ENCODE results near the gene MAL.

The MAL gene

DNA sequence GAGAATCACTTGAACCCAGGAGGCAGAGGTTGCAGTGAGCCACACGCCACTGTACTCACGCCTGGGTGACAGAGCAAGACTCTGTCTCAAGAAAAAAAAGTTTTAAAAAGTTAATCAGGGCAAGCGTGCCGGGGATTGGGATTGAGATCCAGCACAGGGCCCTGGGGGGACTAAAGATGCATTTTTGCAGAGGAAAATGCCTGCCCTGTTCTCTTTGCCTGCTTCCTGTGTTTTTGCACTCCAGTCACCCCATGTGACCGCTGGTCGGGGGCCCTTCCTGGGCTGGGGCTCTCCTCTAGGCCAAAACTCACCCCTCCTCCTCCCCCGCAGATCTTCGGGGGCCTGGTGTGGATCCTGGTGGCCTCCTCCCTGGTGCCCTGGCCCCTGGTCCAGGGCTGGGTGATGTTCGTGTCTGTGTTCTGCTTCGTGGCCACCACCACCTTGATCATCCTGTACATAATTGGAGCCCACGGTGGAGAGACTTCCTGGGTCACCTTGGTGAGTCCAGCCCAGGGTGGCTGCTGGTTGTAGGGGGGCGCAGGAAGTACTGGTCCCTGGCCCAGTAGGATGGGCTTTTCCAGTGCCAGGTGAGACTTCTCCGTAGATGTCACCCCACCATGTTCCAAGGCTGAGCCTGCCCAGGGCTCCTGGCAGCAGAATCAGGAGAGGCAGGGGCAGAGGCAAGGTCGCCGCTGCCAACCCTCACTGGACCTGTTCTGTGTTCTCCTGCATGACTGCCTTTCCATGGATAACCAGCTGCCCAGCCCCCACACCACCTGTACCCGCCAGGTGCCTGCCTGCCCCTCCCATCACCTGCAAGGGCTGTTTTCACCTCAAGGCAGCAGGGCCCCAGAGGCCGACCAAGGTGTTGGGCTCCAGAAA lies 22.4 kb downstream of the MAL start:
- DNase-seq, result no peak
- TF ChIP-seq CTCF (IDR thresholded peaks at IDR 0.05; ENCODE audit: low read depth, low read length, missing control alignments), result no peak
- no peaks in the 10 kb centered on the region for H3K36me3 ChIP-seq (replicated peaks)
- peaks cover 2% of the 10 kb centered on the region for H3K27me3 ChIP-seq (replicated peaks)
- H3K27ac ChIP-seq, result no peak overlapping the region
- no peak overlapping the region for H3K4me3 ChIP-seq (ENCODE audit: low read depth, low read length)
- in situ Hi-C loops (cut with HindIII; ENCODE audit: low pct_ligation_motif_present, low sequenced_read_pairs), result no loop called here

GRCh38 chr2:95048825-95049682 lies 23.5 kb downstream of the MAL start:
- no peak for DNase-seq
- no peaks in the 10 kb centered on the region for H3K36me3 ChIP-seq (replicated peaks)
- H3K27me3 ChIP-seq (replicated peaks), result no peaks in the 10 kb centered on the region
- H3K27ac ChIP-seq, result no peak overlapping the region
- no peak overlapping the region for H3K4me3 ChIP-seq (ENCODE audit: low read depth, low read length)
- in situ Hi-C loops (cut with HindIII; ENCODE audit: low pct_ligation_motif_present, low sequenced_read_pairs), result no loop called here
- no peak for TF ChIP-seq CTCF (IDR thresholded peaks at IDR 0.05; ENCODE audit: low read depth, low read length, missing control alignments)

GRCh38 chr2:95049683-95049955 lies 24.1 kb downstream of the MAL start:
- no peaks in the 10 kb centered on the region for H3K27me3 ChIP-seq (replicated peaks)
- DNase-seq, result no peak
- no peak for TF ChIP-seq CTCF (IDR thresholded peaks at IDR 0.05; ENCODE audit: low read depth, low read length, missing control alignments)
- in situ Hi-C loops (cut with HindIII; ENCODE audit: low pct_ligation_motif_present, low sequenced_read_pairs), result no loop called here
- no peak overlapping the region for H3K27ac ChIP-seq
- H3K36me3 ChIP-seq (replicated peaks), result no peaks in the 10 kb centered on the region
- H3K4me3 ChIP-seq (ENCODE audit: low read depth, low read length), result no peak overlapping the region

DNA sequence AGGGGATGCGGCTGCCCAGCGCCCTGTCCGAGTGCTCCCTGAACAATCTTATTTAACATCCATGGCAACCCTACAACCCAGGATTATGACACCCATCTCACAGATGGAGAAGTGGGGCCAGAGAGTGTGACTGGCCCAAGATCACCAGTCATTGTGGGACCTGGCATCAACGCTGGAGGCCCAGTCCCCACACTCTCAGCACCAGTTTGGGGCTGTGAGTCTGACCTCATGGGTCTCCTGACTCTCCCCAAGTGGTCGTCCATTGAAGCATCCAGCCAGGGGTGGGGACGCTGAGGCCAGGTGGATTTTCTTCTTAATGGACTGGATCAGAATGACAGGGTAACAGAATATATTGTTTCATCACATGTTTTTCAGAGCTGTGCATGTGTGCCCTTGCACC lies 24.5 kb downstream of the MAL start:
- Histone ChIP-seq H3K27ac (no peak overlapping the region), H3K4me3 (ENCODE audit: low read depth, low read length) (no peak overlapping the region), H3K27me3 (replicated peaks) (no peaks in the 10 kb centered on the region), H3K36me3 (replicated peaks) (no peaks in the 10 kb centered on the region)
- DNase-seq, result no peak
- in situ Hi-C loops (cut with HindIII; ENCODE audit: low pct_ligation_motif_present, low sequenced_read_pairs), result no loop called here
- no peak for TF ChIP-seq CTCF (IDR thresholded peaks at IDR 0.05; ENCODE audit: low read depth, low read length, missing control alignments)

GRCh38 chr2:95050385-95051300 lies 25.1 kb downstream of the MAL start:
- no peak overlapping the region for H3K27ac ChIP-seq
- no peaks in the 10 kb centered on the region for H3K36me3 ChIP-seq (replicated peaks)
- no peak for DNase-seq
- no peak overlapping the region for H3K4me3 ChIP-seq (ENCODE audit: low read depth, low read length)
- in situ Hi-C loops (cut with HindIII; ENCODE audit: low pct_ligation_motif_present, low sequenced_read_pairs), result no loop called here
- no peaks in the 10 kb centered on the region for H3K27me3 ChIP-seq (replicated peaks)
- no peak for TF ChIP-seq CTCF (IDR thresholded peaks at IDR 0.05; ENCODE audit: low read depth, low read length, missing control alignments)
